HepG2 (cell line): Measurements from ENCODE around the gene RPL41. TPM values are rescaled to one million over a fixed set of nuclear protein-coding genes. Genes with fewer than 3 reads are reported as not detected.

Experiments
- PHF20 ChIP-seq: sonication (generic); formaldehyde crosslinking; IDR thresholded peaks from 2 replicates; pipeline ENCODE4 v1.5.0; 2020; ENCODE audit warnings: mild to moderate bottlenecking, missing genetic modification reagents
- PHF5A ChIP-seq: IDR thresholded peaks from one replicate; pipeline ENCODE4 v1.6.1; 2018; ENCODE audit warnings: low read depth, missing genetic modification reagents; ENCODE audit not compliant: unreplicated experiment
- RFXAP ChIP-seq: sonication (generic); formaldehyde crosslinking; IDR thresholded peaks from 2 replicates; pipeline ENCODE4 v1.4.0; 2020; ENCODE audit warnings: missing genetic modification reagents, borderline replicate concordance
- SOX6 ChIP-seq, 2 experiments: fragments of 450-650 bp in 1 of 2; sonication (generic) in 1 of 2; formaldehyde crosslinking in 1 of 2; IDR thresholded peaks; 2 replicates each; pipeline versions ENCODE4 v1.4.0 to v1.6.1; 2017 to 2020; ENCODE audit warnings: antibody characterized with exemption in 1 of 2, mild to moderate bottlenecking in 1 of 2, missing genetic modification reagents in 1 of 2
- SYNCRIP ChIP-seq: fragments of 200-400 bp; formaldehyde crosslinking; IDR thresholded peaks from 2 replicates; pipeline ENCODE4 v1.6.1; 2018; ENCODE audit warnings: mild to moderate bottlenecking, low read depth, low read length; ENCODE audit not compliant: insufficient read depth
- ZNF296 ChIP-seq: sonication (generic); formaldehyde crosslinking; conservative IDR thresholded peaks from 2 replicates; pipeline ENCODE4 v1.5.0; 2020; ENCODE audit warnings: mild to moderate bottlenecking, missing genetic modification reagents
- polyA plus RNA-seq, 8 experiments: library from polyadenylated mRNA; depleted of rRNA in 3 of 8; stranded (reverse) in 7 of 8; unstranded in 1 of 8; fragments of >200 nt; fragmentation: Illumina TruSeq in 4 of 8; extraction: Trizol in 4 of 8; gene quantifications; 2 replicates each; pipeline versions ENCODE4 v1.2.1 to v1.2.3, GENCODE V29; 2011 to 2016; ENCODE audit warnings: low read depth in 4 of 8, missing spikeins in 1 of 8, mixed read lengths in 1 of 8; ENCODE audit not compliant: insufficient read depth in 1 of 8
- total RNA-seq, 5 experiments: library from RNA; depleted of rRNA; stranded (reverse); fragments of >200 nt; fragmentation: Illumina TruSeq; extraction: Trizol; gene quantifications; 2 replicates each; pipeline ENCODE4 v1.2.3, GENCODE V29; 2016; ENCODE audit warnings: low read depth in 1 of 5
- TF ChIP-seq, protein P1 (sequence below): sonication (generic); formaldehyde crosslinking; IDR thresholded peaks from 2 replicates; pipeline ENCODE4 v1.4.0; 2020; ENCODE audit warnings: missing genetic modification reagents
- TF ChIP-seq, protein P2 (sequence below): sonication (generic); formaldehyde crosslinking; IDR thresholded peaks from 2 replicates; pipeline ENCODE4 v1.4.0; 2020; ENCODE audit warnings: mild to moderate bottlenecking, missing genetic modification reagents
- TF ChIP-seq, protein P3 (sequence below): IDR thresholded peaks from 2 replicates; pipeline ENCODE4 v1.6.1; 2016; ENCODE audit warnings: mild to moderate bottlenecking
- TF ChIP-seq, protein P4 (sequence below): sonication (generic); formaldehyde crosslinking; IDR thresholded peaks from 2 replicates; pipeline ENCODE4 v1.5.0; 2020; ENCODE audit warnings: mild to moderate bottlenecking, missing genetic modification reagents, moderate library complexity
- TF ChIP-seq, protein P5 (sequence below), 2 experiments: fragments of 450-650 bp in 1 of 2; sonication (generic) in 1 of 2; formaldehyde crosslinking in 1 of 2; IDR thresholded peaks; 2 replicates each; pipeline versions ENCODE4 v1.6.1 to v1.8.0; 2016 to 2022; ENCODE audit warnings: antibody characterized with exemption in 1 of 2, mild to moderate bottlenecking in 1 of 2, missing genetic modification reagents in 1 of 2

The RPL41 gene
- total and polyA plus RNA-seq, 2 of the 13 experiments (the other 11 are each of a cell fraction or from before 2014, with no cell fraction given) = 4,012 to 7,670 TPM

DNA sequence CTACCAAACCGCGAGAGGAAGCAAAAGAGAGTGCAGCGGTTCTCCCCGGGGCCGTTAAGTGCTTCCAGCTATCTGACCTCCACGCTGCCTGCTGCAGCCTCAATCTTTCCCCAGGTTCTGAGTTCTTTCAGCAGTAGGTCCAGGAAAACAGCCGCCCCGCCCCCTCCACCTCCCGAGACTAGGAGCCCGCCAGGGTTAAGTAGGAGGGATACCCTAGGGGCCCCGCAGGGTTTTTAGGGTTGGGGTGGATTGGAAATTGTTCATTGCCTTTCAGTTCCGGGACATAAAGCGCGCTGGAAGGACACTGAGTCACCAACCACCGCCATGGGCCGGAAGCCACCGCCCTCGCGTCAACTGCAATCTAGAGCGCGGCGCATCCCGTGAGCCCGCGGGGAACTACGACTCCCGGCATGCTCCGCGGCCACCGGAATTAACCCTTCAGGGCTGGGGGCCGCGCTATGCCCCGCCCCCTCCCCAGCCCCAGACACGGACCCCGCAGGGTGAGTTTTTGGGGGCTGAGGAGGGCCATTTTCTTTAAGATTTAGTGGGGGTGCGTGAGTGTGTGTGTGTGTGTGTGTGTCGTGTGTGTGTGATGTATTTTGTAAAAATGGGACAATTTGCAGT, 35.8 kb downstream of the RPL41 start, which contains the start of gene MYL6B (continued):
- TF ChIP-seq, protein P1, sequence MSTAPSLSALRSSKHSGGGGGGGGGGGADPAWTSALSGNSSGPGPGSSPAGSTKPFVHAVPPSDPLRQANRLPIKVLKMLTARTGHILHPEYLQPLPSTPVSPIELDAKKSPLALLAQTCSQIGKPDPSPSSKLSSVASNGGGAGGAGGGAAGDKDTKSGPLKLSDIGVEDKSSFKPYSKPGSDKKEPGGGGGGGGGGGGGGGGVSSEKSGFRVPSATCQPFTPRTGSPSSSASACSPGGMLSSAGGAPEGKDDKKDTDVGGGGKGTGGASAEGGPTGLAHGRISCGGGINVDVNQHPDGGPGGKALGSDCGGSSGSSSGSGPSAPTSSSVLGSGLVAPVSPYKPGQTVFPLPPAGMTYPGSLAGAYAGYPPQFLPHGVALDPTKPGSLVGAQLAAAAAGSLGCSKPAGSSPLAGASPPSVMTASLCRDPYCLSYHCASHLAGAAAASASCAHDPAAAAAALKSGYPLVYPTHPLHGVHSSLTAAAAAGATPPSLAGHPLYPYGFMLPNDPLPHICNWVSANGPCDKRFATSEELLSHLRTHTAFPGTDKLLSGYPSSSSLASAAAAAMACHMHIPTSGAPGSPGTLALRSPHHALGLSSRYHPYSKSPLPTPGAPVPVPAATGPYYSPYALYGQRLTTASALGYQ (CRISPR knock-in tag) = peak; percentile 53; the same call in 1 of the 2 replicates
- no peak for TF ChIP-seq SOX6 (IDR thresholded peaks at IDR 0.05)
- TF ChIP-seq SOX6 (CRISPR knock-in tag; IDR thresholded peaks at IDR 0.05) = peak; percentile 59
- TF ChIP-seq, protein P2, sequence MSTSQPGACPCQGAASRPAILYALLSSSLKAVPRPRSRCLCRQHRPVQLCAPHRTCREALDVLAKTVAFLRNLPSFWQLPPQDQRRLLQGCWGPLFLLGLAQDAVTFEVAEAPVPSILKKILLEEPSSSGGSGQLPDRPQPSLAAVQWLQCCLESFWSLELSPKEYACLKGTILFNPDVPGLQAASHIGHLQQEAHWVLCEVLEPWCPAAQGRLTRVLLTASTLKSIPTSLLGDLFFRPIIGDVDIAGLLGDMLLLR (CRISPR knock-in tag) = no peak
- peak; percentile 77 for TF ChIP-seq PHF20
- TF ChIP-seq, protein P3, sequence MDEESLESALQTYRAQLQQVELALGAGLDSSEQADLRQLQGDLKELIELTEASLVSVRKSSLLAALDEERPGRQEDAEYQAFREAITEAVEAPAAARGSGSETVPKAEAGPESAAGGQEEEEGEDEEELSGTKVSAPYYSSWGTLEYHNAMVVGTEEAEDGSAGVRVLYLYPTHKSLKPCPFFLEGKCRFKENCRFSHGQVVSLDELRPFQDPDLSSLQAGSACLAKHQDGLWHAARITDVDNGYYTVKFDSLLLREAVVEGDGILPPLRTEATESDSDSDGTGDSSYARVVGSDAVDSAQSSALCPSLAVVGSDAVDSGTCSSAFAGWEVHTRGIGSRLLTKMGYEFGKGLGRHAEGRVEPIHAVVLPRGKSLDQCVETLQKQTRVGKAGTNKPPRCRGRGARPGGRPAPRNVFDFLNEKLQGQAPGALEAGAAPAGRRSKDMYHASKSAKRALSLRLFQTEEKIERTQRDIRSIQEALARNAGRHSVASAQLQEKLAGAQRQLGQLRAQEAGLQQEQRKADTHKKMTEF (CRISPR knock-in tag) = peak; percentile 68; the same call in 1 of the 2 replicates
- TF ChIP-seq, protein P4, sequence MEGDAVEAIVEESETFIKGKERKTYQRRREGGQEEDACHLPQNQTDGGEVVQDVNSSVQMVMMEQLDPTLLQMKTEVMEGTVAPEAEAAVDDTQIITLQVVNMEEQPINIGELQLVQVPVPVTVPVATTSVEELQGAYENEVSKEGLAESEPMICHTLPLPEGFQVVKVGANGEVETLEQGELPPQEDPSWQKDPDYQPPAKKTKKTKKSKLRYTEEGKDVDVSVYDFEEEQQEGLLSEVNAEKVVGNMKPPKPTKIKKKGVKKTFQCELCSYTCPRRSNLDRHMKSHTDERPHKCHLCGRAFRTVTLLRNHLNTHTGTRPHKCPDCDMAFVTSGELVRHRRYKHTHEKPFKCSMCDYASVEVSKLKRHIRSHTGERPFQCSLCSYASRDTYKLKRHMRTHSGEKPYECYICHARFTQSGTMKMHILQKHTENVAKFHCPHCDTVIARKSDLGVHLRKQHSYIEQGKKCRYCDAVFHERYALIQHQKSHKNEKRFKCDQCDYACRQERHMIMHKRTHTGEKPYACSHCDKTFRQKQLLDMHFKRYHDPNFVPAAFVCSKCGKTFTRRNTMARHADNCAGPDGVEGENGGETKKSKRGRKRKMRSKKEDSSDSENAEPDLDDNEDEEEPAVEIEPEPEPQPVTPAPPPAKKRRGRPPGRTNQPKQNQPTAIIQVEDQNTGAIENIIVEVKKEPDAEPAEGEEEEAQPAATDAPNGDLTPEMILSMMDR (CRISPR knock-in tag) = peak; percentile 25; the same call in 1 of the 2 replicates
- no peak for TF ChIP-seq ZNF296
- peak; percentile 76 for TF ChIP-seq PHF5A
- TF ChIP-seq RFXAP = peak; percentile 60; the same call in 1 of the 2 replicates
- TF ChIP-seq, protein P5, sequence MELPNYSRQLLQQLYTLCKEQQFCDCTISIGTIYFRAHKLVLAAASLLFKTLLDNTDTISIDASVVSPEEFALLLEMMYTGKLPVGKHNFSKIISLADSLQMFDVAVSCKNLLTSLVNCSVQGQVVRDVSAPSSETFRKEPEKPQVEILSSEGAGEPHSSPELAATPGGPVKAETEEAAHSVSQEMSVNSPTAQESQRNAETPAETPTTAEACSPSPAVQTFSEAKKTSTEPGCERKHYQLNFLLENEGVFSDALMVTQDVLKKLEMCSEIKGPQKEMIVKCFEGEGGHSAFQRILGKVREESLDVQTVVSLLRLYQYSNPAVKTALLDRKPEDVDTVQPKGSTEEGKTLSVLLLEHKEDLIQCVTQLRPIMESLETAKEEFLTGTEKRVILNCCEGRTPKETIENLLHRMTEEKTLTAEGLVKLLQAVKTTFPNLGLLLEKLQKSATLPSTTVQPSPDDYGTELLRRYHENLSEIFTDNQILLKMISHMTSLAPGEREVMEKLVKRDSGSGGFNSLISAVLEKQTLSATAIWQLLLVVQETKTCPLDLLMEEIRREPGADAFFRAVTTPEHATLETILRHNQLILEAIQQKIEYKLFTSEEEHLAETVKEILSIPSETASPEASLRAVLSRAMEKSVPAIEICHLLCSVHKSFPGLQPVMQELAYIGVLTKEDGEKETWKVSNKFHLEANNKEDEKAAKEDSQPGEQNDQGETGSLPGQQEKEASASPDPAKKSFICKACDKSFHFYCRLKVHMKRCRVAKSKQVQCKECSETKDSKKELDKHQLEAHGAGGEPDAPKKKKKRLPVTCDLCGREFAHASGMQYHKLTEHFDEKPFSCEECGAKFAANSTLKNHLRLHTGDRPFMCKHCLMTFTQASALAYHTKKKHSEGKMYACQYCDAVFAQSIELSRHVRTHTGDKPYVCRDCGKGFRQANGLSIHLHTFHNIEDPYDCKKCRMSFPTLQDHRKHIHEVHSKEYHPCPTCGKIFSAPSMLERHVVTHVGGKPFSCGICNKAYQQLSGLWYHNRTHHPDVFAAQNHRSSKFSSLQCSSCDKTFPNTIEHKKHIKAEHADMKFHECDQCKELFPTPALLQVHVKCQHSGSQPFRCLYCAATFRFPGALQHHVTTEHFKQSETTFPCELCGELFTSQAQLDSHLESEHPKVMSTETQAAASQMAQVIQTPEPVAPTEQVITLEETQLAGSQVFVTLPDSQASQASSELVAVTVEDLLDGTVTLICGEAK (IDR thresholded peaks at IDR 0.05) = no peak
- TF ChIP-seq, protein P5 (CRISPR knock-in tag; IDR thresholded peaks at IDR 0.05) = peak; percentile 37; the same call in 1 of the 2 replicates
- no peak for TF ChIP-seq SYNCRIP
